CMK (cell line): ENCODE measurements around the gene PNMA6A.
A peak's percentile ranks its signal among the peaks of the same experiment; 100 is the strongest.
"Not testable (repeated sequence)": the region's sequence is repeated elsewhere in the genome, so short reads cannot be mapped to it uniquely, and the experiment has no call there.

Experiments
- DNase-seq: peaks from one replicate; pipeline ENCODE4 v3.0.0-alpha.2; 2010; ENCODE audit warnings: low read depth

PNMA6A gene

DNA sequence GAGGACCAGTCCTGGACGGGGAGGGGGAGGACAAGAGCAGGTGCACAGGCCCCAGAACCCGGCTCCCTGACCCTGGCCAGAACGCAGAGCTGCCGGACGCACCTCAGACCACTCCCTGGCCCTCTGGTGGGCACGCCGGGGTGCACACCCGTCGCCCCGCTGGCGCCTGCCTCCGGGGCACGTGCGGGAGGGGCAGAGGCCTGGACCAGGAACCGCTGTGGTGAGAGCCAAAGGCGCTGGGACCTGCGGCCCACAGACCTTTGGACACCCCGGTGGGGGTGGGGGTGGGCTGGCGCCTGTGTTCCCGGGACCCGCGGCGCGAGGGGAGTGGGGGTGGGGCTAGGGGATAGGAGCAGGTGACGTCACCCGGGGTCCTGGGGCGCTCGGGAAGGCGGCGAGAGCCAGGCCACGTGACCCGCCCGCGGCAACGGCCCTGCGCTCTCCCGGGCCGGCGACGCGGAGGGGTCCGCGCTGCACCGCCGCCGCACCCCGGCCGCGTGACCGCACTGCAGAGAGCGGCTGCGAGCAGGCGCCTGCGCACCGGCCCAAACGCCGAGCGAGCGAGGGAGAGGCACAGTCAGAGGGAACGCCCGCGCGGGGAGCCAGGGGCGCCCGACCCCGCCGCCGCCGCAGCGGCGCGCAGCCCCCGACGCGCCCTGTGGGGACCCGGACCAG is at the start of gene PNMA6A:
PNMA6A (plus strand) TSS at position 546 of the 675 bp plus-strand sequence. CDS start 609 bp downstream, outside the sequence.
- DNase-seq = not testable (repeated sequence)

DNA sequence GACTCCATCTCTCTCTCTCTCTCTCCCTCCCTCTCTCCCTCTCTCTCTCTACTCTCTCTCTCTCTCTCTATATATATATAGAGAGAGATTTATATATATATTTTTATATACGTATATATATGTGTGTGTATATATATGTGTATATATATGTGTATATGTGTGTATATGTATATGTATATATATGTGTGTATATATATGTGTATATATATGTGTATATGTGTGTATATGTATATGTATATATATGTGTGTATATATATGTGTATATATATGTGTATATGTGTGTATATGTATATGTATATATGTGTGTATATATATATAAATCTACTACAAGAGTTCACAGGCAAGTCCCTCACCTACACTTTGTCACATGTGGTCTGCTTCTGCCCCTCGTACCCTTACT is 45.8 kb upstream of the PNMA6A start:
- not testable (repeated sequence) for DNase-seq

DNA sequence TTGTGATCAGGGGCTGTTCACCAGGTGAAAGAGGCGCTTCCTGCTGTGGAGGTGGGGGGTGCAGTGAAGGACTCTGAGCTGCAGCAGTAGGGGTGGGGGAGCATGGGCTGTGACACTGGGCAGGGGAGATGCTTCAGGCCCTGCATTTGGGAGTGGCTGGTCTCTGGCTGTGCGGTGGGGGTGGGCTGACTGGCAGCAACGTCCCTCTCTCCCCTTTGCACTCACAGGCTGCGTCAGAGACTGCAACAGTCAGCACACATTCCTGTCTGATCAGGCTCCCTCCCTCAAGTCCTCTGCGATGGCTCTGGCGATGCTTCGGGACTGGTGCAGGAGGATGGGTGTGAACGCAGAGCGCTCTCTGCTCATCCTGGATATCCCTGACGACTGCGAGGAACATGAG is 43.8 kb upstream of the PNMA6A start:
- DNase-seq = not testable (repeated sequence)

DNA sequence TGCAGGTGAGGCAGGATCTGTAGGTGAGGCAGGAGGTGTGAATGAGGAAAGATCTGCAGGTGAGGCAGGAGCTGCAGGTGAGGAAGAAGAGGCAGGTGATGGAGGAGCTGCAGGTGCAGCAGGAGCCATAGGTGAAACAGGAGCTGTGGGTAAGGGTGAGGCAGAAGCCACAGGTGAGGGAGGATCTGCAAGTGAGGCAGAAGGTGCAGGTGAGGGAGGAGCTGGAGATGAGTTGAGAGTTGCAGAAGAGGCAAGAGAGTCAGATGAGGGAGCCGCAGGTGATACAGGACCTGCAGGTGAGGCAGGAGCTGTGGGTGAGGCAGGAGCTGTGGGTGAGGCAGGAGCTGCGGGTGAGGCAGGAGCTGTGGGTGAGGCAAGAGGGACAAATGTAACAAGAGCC is 43.1 kb upstream of the PNMA6A start:
- DNase-seq = no peak

DNA sequence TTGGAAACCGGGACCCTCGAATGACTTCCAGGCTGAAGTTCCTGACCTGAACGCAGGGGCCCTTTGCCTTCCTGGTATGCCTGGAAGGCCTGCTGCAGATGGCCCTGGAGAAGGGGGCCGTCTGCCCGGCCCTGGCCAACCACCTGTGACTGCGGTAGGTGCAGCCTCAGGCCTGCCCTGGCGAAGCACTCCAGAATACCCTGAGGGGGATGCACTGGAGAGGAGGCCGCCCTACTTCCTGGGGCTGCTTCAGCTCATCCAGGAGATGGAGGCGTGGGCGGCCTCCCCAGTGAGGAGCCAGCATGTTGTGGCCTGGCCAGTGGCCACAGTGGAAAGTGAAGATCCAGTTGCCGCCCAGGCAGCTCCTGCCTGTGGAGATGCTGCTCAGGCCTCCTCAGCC is 42.4 kb upstream of the PNMA6A start:
- no peak for DNase-seq

DNA sequence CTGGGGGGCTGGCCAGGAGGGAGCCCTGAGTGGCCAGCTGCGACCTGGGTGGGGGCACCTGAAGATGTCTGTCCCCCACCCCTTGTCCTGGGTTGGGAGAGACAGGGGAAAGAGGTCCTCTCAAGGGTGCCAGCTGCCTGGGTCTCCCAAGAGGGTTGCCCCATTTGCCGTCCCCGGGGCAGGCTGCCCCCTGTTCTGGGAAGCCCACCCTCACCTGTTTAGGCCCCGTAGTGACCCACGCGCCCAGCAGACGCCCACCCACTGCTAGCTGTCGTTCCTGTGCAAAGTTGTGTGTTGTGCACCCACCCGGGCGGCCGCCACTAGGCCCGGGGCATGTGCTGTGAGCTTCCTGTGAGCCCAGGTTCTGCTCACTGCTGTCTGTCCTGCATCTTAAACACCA is 41.5 kb upstream of the PNMA6A start:
- DNase-seq = no peak

DNA sequence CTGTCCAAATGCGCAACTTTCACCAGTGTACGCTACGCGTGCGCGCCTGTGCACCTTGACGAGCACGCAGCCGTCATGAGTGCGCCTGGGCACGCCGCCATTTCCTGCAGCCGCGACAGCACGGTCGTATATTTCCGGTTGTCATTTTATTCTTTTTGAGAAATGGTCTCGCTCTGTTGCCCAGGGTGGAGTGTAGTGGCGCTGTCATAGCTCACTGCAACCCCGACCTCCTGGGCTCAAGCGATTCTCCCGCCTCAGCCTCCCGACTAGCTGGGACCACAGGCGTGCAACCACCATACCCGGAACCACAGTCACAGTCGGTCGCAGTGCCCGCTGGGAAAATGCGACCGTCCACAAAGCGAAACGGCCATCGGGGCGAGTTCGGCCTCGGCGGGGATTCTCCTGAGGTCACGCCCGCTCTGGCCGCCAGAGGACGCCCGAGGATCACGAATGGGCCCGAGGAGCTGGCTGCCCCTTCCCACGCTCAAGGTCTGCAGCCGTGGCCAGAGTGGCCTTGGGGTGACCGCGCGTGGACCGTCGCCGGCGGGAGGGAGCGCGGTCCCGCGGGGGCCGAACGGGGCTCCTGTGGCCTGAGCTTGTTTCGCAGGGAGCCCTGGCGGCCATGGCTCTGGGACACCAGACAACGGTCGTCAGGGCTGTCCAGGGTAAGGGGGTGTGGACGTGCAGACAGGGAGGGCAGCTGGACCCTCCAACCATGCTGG is 39.7 kb upstream of the PNMA6A start:
- DNase-seq = peak; percentile 7

DNA sequence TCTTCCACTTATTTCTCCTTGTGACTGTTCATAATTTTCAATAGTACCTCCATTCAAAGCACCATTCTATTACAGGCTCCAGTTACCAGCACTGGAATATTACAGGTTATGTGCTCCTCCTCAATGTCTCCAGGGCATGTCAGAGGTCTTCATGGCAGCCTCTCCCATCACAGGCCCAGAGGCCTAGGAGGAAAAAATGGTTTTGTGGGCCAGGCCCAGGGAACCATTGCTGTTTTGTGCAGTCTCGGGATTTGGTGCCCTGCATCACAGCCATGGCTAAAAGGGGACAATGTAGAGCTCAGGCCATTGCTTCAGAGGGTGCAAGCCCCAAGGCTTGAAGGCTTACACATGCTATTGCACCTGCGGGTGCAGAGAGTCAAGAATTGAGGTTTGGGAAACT is 23.2 kb upstream of the PNMA6A start:
- DNase-seq = no peak

DNA sequence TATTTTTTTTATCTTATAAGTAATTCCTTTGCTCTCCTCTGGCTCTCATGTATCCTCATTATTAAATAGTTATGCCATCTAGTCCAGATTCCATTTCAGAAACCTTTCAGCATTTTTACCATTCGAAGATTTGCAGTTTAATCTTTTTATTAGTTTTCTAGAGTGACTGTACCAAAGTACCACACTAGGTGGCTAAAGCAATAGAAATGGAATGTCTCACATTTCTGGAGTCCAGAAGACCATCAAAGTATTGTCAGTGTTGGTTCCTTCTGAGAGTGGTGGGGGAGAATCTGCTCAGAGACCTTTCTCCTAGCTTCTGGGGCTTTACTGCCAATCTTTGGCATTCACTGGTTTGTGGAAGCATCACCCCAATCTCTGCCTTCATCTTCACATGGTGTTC is 19.7 kb upstream of the PNMA6A start:
- no peak for DNase-seq

DNA sequence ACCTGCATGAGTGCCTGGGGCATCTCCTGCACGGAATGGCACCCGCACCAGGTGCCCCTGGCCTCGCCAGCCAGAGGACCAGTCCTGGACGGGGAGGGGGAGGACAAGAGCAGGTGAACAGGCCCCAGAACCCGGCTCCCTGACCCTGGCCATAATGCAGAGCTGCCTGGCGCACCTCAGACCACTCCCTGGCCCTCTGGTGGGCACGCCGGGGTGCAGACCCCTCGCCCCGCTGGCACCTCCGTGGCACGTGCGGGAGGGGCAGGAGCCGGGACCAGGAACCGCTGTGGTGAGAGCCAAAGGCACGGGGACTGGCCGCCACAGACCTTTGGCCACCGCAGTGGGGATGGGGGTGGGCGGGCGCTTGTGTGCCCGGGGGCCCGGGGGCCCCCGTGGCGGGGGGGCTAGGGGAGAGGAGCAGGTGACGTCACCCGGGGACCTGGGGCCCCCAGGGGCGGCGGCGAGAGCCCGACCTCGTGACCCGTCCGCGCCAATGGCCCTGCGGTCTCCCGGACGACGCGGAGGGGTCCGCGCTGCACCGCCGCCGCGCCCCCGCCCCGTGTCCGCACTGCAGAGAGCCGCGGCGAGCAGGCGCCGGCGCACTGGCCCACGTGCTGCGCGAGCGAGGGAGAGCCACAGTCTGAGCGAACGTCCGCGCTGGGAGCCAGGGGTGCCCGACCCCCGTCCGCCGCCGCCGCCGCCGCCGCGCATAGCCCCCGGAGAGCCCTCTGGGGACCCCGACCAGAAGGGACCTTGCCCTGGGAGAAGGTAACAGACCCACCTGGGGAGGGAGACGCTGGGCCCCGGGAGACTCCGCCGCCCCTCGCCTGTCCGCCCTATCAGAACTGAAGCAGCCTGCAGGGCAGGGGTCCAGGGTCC is 16.1 kb upstream of the PNMA6A start, which contains the start of gene PNMA3:
PNMA3 (plus strand) TSS at position 600 of the 879 bp plus-strand sequence. CDS start 586 bp downstream, outside the sequence.
- no peak for DNase-seq

DNA sequence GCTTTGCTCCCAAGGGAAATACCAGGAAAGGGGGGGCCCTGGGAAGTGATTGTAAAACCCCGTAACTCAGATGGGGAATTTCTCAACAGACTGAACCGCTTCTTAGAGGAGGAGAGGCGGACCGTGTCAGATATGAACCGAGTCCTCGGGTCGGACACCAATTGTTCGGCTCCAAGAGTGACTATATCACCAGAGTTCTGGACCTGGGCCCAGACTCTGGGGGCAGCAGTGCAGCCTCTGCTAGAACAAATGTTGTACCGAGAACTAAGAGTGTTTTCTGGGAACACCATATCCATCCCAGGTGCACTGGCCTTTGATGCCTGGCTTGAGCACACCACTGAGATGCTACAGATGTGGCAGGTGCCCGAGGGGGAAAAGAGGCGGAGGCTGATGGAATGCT is 15.0 kb upstream of the PNMA6A start:
- DNase-seq = no peak

DNA sequence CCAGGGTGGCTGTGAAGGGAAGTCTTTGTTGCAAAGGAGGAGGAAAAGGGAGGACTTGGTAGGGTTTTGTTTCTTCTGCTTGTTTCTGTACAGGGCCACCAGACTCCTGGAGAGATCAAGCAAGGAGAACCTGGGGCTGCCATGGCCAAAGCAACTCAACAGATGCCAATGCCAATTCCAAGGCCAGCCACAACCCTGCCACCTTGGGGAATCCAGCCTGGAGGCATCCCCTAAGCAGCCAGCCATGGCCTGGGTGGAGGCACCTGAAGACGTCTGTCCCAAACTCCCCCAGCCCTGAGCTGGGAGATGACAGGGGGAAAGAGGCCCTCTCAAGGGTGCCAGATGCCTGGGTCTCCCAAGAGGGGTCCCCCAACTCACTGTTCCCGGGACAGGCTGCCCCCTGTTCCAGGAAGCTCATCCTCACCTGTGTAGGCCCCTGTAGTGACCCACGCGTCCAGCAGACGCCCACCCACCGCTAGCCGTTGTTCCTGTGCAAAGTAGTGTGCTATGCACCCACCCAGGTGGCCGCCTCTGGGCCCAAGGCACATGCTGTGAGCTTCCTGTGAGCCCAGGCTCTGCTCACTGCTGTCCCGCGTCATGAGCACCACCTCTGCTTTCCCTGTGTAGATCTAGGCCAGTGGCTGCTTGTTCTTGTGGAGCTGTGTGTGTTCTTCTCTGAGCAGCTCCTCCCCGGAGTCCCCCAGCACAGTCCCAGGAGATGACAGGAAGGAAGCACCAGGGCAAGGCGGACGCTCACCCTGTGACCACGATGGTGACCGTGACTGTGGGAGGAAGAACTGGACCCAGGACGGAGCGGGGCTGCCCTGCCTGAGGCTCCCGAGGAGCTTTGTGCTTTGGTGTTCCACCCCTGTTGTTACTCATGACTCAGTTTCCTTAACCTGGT is 12.8 kb upstream of the PNMA6A start:
- no peak for DNase-seq

DNA sequence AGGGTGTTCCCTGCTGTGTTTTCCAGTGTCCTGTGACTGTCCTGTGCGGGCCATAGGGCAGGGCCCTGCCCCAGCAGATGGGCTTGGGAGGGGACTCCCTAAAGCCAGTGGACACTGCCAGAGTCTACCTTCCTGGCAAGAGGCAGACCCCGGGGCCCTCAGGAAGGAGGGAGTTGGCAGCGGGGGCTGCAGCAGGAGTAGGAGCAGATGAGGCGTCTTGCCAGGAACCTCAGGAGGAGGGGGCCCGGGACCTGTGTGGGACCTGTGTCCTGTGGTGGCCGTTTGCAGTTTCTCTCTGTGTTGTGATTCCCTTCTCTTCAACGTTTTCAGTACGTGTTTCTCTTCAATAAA is 12.2 kb upstream of the PNMA6A start:
- DNase-seq = no peak

DNA sequence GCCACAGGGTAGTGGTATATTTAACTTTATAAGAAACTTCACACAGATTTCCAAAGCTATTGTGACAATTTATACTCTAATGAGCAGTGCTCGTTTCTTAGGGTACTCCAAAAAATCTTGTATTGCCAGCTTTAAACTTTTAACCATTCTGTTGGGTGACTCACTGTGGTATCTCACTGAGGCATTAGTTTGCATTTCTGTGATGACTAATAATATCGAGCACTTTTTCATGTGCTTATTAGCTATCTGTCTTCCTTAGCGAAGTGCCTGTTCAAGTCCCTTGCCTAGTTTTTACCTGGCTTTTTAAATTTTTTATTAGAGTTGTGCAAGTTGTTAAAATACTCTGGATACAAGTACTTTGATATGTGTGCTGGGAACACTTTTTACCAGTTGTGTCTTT is 10.5 kb upstream of the PNMA6A start:
- no peak for DNase-seq

DNA sequence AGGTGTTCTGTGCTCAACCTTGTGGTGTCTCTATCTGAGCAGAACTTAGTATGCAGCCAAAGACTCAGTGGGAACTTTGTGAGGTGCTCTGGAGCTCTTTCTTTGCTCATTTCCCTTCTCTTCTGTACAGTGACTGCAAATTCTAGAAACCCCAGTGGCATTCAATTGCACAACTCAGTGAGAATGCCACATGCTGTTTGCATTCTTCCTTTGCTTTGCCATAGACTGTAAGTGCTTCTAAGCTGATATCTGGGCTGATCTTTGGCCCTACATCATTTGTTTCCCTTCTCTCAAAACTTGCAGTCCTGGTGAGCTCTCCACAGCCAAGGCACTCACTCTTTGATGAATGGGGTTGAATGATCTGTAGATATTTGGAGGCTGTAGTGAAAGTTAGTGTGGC is 8.9 kb upstream of the PNMA6A start:
- no peak for DNase-seq

DNA sequence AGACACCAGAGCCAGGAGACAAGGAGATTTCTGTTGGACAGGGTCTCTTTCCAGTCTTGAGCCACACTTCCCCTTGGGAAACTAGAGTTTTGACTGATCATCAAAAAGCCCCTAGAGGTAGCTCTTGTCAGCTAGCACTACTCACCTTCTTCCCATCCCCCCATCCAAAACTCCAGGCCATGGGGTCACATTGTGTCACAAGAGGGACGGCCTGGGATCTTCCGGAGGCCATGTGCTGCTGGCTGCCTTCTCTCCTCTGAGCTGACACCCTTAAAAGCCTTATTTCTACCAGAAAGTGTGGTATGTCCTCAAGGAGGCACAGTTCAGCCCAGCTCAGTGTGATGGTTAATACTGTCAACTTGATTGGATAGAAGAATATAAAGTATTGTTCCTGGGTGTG is 8.2 kb upstream of the PNMA6A start:
- no peak for DNase-seq

DNA sequence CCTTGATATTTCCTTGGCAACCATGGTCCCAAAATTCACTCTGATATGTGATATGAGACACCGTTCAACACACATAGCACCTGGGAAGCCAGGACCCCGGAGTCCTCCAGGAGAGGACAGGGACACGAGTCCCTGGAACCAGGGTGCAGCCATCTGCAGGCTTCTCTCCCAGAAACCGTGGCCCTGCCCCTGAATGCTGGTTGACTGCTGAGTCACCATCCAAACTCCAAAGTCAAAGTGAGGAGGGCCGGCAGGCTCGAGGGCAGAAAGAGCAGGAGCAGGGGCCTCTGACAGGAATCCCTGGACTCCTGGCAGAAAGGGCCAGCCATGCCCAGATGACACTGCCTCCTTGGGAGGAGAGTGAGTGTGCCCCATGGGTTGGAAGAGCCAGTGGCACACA is 6.9 kb upstream of the PNMA6A start:
- no peak for DNase-seq

DNA sequence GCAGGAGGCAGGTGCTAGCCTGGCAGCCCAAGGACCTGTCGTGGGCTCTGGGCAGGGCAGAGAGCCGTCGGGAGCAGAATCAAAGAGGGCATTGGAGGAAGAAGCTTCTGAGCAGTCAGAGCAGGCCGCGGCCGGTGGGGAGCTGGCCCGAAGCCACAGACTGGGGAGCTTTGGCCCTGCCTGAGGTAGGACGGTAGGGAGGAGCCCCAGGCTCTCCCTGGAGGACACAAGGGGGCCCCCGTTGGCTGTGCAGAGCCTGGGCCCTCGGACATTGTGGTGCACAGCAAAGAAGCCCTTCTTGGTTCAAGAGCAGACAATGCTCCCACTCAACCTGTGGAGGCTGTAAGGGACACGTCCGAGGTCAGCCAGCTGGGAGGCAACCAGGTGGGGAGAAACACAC is 5.9 kb upstream of the PNMA6A start:
- not testable (repeated sequence) for DNase-seq

DNA sequence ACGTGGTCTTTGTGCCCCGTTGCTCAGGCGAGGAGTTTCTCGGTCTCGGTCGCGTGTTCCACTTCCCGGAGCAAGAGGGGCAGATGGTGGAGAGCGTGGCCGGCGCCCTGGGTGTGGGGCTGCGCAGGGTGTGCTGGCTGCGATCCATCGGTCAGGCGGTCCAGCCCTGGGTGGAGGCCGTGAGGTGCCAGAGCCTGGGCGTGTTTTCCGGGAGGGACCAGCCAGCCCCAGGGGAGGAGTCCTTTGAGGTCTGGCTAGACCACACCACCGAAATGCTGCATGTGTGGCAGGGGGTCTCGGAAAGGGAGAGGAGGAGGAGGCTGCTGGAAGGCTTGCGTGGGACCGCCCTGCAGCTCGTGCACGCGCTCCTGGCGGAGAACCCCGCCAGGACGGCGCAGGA is 1.1 kb downstream of the PNMA6A start:
- not testable (repeated sequence) for DNase-seq

DNA sequence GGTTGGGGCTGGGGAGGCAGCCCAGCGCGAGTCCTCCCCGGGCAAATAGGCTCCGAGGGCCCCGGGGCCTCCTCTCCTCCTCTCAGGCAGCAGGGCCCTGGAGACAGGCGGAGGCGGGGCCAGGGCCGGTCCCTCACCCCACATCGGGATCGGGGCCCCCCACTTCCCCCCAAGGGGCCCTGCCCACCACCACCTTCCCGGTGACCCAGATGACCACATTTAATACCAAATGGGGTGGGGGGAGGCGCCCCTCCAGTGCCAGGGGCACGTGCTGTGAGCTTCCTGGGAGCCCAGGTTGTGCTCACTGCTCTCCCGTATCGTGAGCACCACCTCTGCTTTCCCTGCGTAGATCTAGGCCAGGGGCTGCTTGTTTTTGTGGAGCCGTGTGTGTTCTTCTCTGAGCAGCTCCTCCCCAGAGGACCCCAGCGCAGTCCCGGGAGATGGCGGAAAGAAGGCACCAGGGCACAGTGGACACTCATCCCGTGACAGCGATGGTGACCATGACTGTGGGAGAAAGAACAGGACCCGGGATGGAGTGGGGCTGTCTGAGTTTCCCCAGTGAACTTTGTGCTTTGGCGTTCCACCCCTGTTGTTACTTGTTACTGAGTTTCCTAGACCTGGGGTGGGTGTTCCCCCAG is 2.1 kb downstream of the PNMA6A start:
- DNase-seq = no peak

DNA sequence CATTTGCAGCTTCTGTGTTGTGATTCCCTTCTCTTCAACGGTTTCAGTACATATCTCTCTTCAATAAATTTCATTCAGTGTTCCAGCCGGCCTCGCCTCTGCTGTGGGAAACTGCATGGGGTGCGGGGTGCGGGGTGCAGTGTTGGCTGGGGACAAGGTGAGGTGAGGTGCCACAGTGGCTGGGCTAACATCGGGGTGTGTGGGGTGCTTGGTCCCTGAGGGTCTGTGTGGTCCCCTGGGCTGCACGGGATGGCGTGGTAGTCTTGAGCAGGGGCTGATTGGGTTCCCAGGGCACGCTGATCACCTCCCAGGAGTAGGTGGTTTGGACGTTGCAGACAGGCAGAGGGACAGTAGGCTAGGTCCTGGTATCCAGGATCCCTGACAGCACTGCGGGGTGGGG is 2.7 kb downstream of the PNMA6A start:
- no peak for DNase-seq
